Fibroblast of lung (primary cell): Measurements from ENCODE around the gene SNX2.

Experiments used
- CTCF ChIP-seq, 2 donors: IDR thresholded peaks in 1 of 2; conservative IDR thresholded peaks in 1 of 2; 1 replicate in 1 of 2; 2 replicates in 1 of 2; pipeline ENCODE4 v1.5.1; 2011 to 2012; ENCODE audit warnings: low read length in 2 of 2, control low read depth in 1 of 2, inconsistent platforms in 1 of 2, low read depth in 1 of 2, mild to moderate bottlenecking in 1 of 2
- EZH2 ChIP-seq: IDR thresholded peaks from 2 replicates; pipeline ENCODE4 v1.5.1; 2012; ENCODE audit warnings: low read length, control low read depth, mild to moderate bottlenecking; ENCODE audit errors: missing control alignments

DNA sequence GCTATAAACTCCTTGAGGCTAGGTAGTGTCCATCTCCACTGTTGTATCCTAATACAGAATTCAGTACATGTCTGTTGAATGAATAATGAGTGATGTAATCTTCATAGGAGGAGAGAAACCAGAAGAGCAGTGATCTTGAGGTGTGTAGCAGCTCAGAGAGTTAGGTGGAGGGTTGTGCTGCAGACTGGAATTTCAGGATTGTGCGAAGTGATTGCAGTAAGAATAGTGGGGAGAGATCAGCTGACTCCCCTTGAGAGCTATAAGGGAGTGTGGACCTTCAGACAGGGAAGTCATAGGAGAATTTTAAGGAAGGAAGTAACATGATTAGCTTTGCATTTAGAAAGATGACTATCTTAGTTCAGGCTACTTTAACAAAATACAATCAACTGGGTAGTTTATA lies 74.9 kb downstream of the SNX2 start:
- TF ChIP-seq EZH2 (no peak), CTCF (conservative IDR thresholded peaks at IDR 0.05 in 1 of 2, IDR thresholded peaks at IDR 0.05 in 1 of 2; ENCODE audit: low read depth in 1 of 2, low read length in 2 of 2) (no peak)
